ENCODE results near the gene LRP5. TPM values are rescaled to one million over a fixed set of nuclear protein-coding genes. Genes with fewer than 3 reads are reported as not detected.

The LRP5 gene
- total RNA-seq, 2 experiments from 2014 or later = 2.0 to 2.9 TPM

GRCh38 chr11:68271023-68271780 is 41.2 kb upstream of the LRP5 start:
- peak; percentile 43 for TF ChIP-seq CTCF (IDR thresholded peaks at IDR 0.05)

GRCh38 chr11:68271781-68272608 is 40.4 kb upstream of the LRP5 start, which contains the start of gene C11orf24:
Gene C11orf24 (minus strand): TSS chr11:68271973. CDS start chr11:68263767, 8,206 bp downstream.
- ChIA-PET POLR2A (interaction anchor here (0.8 to 3.0 kb wide), 14 partner anchors 8 to 572 kb away, joined by 3 to 17 read pairs (median 4); no protein-coding TSS in a partner anchor), CTCF (interaction anchor here (0.7 to 3.3 kb wide), 4 partner anchors 14 to 63 kb away, joined by 3 to 16 read pairs (median 10); no protein-coding TSS in a partner anchor)
- Histone ChIP-seq H3K9me3 (ENCODE audit: control insufficient read depth in 1 of 2, insufficient read depth in 1 of 2, low read length in 2 of 2) (no peaks in the 10 kb centered on the region), H3K4me3 (ENCODE audit: low read length) (peak within 1 kb of the TSS; percentile 93), H3K4me1 (ENCODE audit: insufficient read depth, low read length) (peaks cover 30% of the 10 kb centered on the region), H3K36me3 (ENCODE audit: insufficient read depth, low read length) (peaks cover 10% of the 10 kb centered on the region), H3K27me3 (ENCODE audit: control insufficient read depth in 1 of 2, insufficient read depth in 2 of 2, low read length in 2 of 2) (no peaks in the 10 kb centered on the region), H3K27ac (ENCODE audit: low read depth in 1 of 2, low read length in 2 of 2) (peak within 1 kb of the TSS; percentile 86 to 89)
- ATAC-seq (ENCODE audit: poor library complexity) (peak; percentile 84), DNase-seq (peak; percentile 85 to 96 (median 92))
- Mint-ChIP-seq H3K27ac (peak within 1 kb of the TSS; percentile 95), H3K4me1 (ENCODE audit: low read depth) (peaks cover 42% of the 10 kb centered on the region), H3K9me3 (no peaks in the 10 kb centered on the region), H3K27me3 (no peaks in the 10 kb centered on the region), H3K36me3 (ENCODE audit: low read depth) (peaks cover 16% of the 10 kb centered on the region), H3K4me3 (peak within 1 kb of the TSS; percentile 93)
- TF ChIP-seq CTCF (IDR thresholded peaks at IDR 0.05) = no peak
- intact Hi-C loops (cut with DNase I, micrococcal nuclease) = loop anchor here (1.0 to 5.0 kb wide), 6 partner anchors 15 to 241 kb away; partner anchors contain the start of genes CHKA (in 1 of the 2), KMT5B (in 1 of the 2), NDUFS8 (in 1 of the 2) and PPP6R3 (in 1 of the 2)

More at GRCh38 chr11:68271023-68271780, 41.2 kb upstream of the LRP5 start:
- H3K27me3 Mint-ChIP-seq = no peaks in the 10 kb centered on the region
- Histone ChIP-seq H3K4me1 (ENCODE audit: insufficient read depth, low read length) (peaks cover 30% of the 10 kb centered on the region), H3K4me3 (ENCODE audit: low read length) (peak overlapping the region; percentile 93), H3K9me3 (ENCODE audit: control insufficient read depth in 1 of 2, insufficient read depth in 1 of 2, low read length in 2 of 2) (no peaks in the 10 kb centered on the region), H3K27ac (ENCODE audit: low read depth in 1 of 2, low read length in 2 of 2) (peak overlapping the region; percentile 81 to 89), H3K27me3 (ENCODE audit: control insufficient read depth in 1 of 2, insufficient read depth in 2 of 2, low read length in 2 of 2) (no peaks in the 10 kb centered on the region), H3K36me3 (ENCODE audit: insufficient read depth, low read length) (peaks cover 18% of the 10 kb centered on the region)
- DNase-seq = peak; percentile 26 to 81 (median 48)
- no peaks in the 10 kb centered on the region for H3K9me3 Mint-ChIP-seq
- H3K27ac Mint-ChIP-seq = peak overlapping the region; percentile 95
- POLR2A ChIA-PET = interaction anchor here (0.9 to 3.0 kb wide), 11 partner anchors 9 to 573 kb away, joined by 3 to 17 read pairs (median 4); no protein-coding TSS in a partner anchor
- peak; percentile 56 for ATAC-seq (ENCODE audit: poor library complexity)
- intact Hi-C loops (cut with DNase I, micrococcal nuclease) = loop anchor here (1.0 to 5.0 kb wide), 6 partner anchors 14 to 240 kb away; partner anchors contain the start of genes CHKA (in 1 of the 2), KMT5B (in 1 of the 2), NDUFS8 (in 1 of the 2) and PPP6R3 (in 1 of the 2)
- H3K4me3 Mint-ChIP-seq = peak overlapping the region; percentile 93
- peaks cover 42% of the 10 kb centered on the region for H3K4me1 Mint-ChIP-seq (ENCODE audit: low read depth)
- peaks cover 24% of the 10 kb centered on the region for H3K36me3 Mint-ChIP-seq (ENCODE audit: low read depth)
- CTCF ChIA-PET = interaction anchor here (0.6 to 3.3 kb wide), 5 partner anchors 13 to 62 kb away, joined by 3 to 16 read pairs (median 6); no protein-coding TSS in a partner anchor
